SK-N-MC (cell line): ENCODE measurements around the gene HUS1B.

Experiments
- DNase-seq: peaks from one replicate; pipeline ENCODE4 v3.0.0-alpha.2; 2011; ENCODE audit warnings: low read depth, low spot score
- H3K27ac ChIP-seq: fragments of 200-600 bp; sonication (generic); 2 replicates; pipeline ENCODE4 v1.5.1; 2016; ENCODE audit warnings: mixed run types
- H3K36me3 ChIP-seq: fragments of 200-600 bp; sonication (generic); 2 replicates; pipeline ENCODE4 v1.6.1; 2017; ENCODE audit warnings: antibody characterized with exemption, low read length, mixed read lengths; ENCODE audit not compliant: insufficient read depth
- H3K4me3 ChIP-seq: fragments of 200-600 bp; sonication (generic); 2 replicates; pipeline ENCODE4 v1.5.1; 2016
- H3K9ac ChIP-seq: fragments of 200-600 bp; sonication (generic); 2 replicates; pipeline ENCODE4 v1.8.0; 2017; ENCODE audit warnings: mixed run types, mixed read lengths; ENCODE audit not compliant: insufficient read length
- H3K9me3 ChIP-seq: fragments of 200-600 bp; sonication (generic); 2 replicates; pipeline ENCODE4 v1.6.1; 2017; ENCODE audit warnings: low read depth, mild to moderate bottlenecking, antibody characterized with exemption, low read length, moderate library complexity, mixed read lengths
- EZH2 ChIP-seq: fragments of 200-600 bp; sonication (generic); IDR thresholded peaks from one replicate; pipeline ENCODE4 v1.6.1; 2017; ENCODE audit warnings: antibody characterized with exemption
- FOXP2 ChIP-seq: optimal IDR thresholded peaks from 2 replicates; pipeline ENCODE3; 2011; ENCODE audit warnings: mild to moderate bottlenecking, moderate library complexity; ENCODE audit not compliant: insufficient read depth; ENCODE audit errors: extremely low read length, control extremely low read depth
- POLR2AphosphoS5 ChIP-seq: IDR thresholded peaks from 2 replicates; pipeline ENCODE4 v1.6.1; 2012; ENCODE audit warnings: mild to moderate bottlenecking, low read depth, low read length, borderline replicate concordance

HUS1B gene

DNA sequence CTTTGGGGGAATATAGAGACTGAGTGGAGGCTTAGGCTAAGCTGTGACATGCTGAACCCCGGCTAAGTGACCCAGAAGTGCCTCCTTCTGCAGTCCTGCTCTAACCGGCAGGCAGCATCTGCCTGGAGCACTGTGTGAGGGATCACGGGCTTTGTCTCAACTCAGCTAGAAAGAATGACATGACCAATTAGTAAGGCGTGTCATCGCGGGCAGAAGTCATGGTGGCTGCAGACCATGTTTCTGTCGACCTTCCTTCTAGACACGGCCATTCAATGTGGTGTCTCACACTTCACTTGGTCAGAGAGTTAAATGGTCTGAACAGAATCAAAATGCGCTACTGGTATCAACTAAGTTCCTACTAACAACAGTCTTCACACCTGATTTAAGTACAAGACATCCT lies 35.0 kb downstream of the HUS1B start:
- Histone ChIP-seq H3K9ac (no peak overlapping the region), H3K4me3 (no peak overlapping the region), H3K9me3 (no peaks in the 10 kb centered on the region), H3K36me3 (no peaks in the 10 kb centered on the region), H3K27ac (no peak overlapping the region)
- no peak for DNase-seq
- no peak for TF ChIP-seq EZH2
- TF ChIP-seq FOXP2, result no peak
- no peak for TF ChIP-seq POLR2AphosphoS5

DNA sequence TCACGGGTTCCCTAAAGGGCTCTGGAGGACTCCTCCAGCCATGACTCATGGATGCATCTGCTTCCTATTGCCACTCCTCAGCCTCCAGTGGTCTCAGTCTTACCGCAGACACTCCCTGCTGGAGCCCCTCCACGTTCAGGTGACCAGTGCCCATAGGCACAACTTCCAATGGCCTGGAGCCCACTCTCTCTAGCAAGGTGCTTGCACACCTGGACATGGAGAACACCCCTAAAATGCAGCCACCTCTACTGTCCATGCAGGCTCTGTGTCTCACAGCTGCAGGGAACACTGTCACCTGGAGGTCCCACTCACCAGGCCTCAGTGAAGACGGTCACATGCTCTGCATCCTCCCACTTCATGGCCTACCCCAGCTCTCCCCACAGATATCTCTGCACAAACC lies 36.0 kb downstream of the HUS1B start:
- no peaks in the 10 kb centered on the region for H3K36me3 ChIP-seq
- H3K9me3 ChIP-seq, result no peaks in the 10 kb centered on the region
- TF ChIP-seq POLR2AphosphoS5 (no peak), EZH2 (no peak), FOXP2 (no peak)
- H3K9ac ChIP-seq, result no peak overlapping the region
- no peak overlapping the region for H3K27ac ChIP-seq
- no peak for DNase-seq
- H3K4me3 ChIP-seq, result no peak overlapping the region

DNA sequence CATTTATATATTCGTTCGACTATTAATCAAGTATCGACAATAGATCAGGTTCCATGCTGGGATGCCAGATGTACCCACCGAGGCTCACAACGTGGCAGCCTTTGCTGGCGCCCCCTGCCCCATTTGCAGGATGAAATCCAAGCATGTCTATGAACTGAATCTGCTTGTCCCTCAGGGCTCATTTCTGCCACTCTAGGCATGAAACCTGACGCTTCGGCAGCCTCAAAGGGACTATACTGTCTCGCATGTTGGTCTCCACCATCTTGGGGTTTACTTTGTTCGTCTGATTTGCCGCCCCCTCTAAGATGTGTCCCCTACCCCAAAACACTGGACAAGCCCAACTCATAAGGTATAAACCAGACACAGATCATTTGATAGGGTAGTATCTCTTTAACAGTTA lies 36.7 kb downstream of the HUS1B start:
- no peak for DNase-seq
- no peak overlapping the region for H3K9ac ChIP-seq
- no peak overlapping the region for H3K27ac ChIP-seq
- no peaks in the 10 kb centered on the region for H3K36me3 ChIP-seq
- no peak overlapping the region for H3K4me3 ChIP-seq
- TF ChIP-seq FOXP2, result no peak
- TF ChIP-seq EZH2, result no peak
- no peak for TF ChIP-seq POLR2AphosphoS5
- H3K9me3 ChIP-seq, result no peaks in the 10 kb centered on the region

DNA sequence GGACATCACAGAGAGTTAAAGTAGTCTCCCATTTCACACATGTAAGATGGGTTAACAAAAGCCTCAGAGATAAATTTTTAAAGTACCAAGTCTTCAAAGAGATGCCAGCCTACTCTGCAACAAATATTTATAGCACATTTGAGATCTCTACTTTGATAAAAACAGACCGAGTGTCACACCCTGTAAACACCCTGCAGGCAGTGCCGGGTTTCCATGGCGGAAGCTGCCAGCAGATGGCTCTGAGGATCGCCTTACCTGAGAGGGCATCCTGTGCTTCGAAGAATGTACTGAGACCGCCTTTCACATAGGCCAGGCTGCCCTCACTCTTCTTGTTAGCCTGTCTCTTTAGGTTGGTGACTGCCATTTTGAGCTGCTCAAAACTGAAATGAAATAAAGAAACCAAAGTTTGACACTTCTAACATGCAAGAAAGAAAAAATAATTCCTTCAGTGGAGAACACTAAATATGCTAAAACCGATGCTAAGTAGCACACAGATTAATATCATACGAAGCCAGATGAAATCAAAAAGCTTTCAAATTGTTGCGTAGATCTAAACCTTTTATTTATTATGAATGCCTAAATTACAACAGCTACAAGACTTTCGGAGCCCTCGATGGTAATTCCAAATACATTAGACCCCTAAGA lies 39.3 kb downstream of the HUS1B start:
- Histone ChIP-seq H3K36me3 (no peaks in the 10 kb centered on the region), H3K4me3 (no peak overlapping the region), H3K9ac (no peak overlapping the region), H3K9me3 (no peaks in the 10 kb centered on the region), H3K27ac (no peak overlapping the region)
- DNase-seq, result no peak
- TF ChIP-seq FOXP2 (no peak), POLR2AphosphoS5 (no peak), EZH2 (no peak)

DNA sequence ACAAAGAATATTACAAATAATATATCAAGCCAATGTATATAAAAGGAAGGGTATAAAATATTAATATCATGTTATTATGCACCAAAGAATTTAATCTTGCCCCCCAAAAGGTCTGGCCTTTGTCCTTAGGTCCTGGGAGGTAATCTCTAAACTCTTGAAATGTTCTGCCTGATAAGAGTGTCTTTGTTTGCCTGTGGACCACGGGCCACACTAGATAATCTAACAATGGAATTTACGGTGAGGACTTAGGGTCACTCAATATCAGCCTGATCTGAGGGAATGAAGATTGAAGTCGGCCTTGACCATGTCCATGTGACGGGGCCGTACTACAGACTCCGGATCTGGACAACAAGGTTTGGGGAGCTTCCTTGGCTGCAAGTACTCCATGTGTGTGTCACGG lies 42.9 kb downstream of the HUS1B start:
- no peak overlapping the region for H3K9ac ChIP-seq
- DNase-seq, result no peak
- H3K27ac ChIP-seq, result no peak overlapping the region
- H3K36me3 ChIP-seq, result no peaks in the 10 kb centered on the region
- no peak for TF ChIP-seq EZH2
- TF ChIP-seq POLR2AphosphoS5, result no peak
- TF ChIP-seq FOXP2, result no peak
- no peaks in the 10 kb centered on the region for H3K9me3 ChIP-seq
- no peak overlapping the region for H3K4me3 ChIP-seq

DNA sequence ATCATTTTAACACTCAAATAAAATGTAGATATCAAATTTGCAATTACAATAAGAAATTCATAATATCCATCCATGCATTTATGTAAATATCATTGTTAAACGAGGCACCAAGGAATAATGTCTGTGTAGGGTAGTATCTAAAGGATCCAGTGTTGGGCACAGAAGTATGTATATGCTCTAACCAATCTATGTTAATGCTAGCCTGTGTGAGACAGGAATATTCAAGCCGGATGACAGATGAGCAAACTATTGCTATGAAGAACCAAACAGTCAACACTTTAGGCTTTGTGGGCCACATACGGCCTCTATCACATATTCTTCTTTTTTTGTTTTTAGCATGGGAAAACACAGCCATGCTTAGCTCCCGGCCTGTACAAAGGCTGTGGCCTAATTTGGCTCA lies 45.0 kb downstream of the HUS1B start:
- H3K9me3 ChIP-seq, result no peaks in the 10 kb centered on the region
- DNase-seq, result no peak
- H3K4me3 ChIP-seq, result no peak overlapping the region
- H3K27ac ChIP-seq, result no peak overlapping the region
- no peak overlapping the region for H3K9ac ChIP-seq
- no peaks in the 10 kb centered on the region for H3K36me3 ChIP-seq
- TF ChIP-seq EZH2 (no peak), FOXP2 (no peak), POLR2AphosphoS5 (no peak)

DNA sequence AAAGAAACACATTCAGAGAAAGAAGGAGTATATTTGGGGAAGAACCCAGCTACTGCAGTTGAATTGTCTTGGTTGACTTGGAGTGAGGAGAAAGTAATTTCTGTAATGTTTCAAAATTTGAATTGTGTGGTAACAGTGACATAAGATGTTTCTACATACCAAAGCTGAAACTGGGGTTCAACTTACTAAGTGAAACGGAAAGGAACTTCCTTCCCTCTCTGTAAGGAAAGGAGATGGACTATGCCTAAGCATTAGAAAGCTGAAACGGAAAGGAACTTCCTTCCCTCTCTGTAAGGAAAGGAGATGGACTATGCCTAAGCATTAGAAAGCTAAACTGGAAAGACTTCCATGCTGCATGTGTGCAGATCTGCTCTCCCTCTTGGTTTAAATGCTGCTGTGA lies 46.0 kb downstream of the HUS1B start:
- TF ChIP-seq EZH2 (no peak), FOXP2 (no peak), POLR2AphosphoS5 (no peak)
- no peaks in the 10 kb centered on the region for H3K36me3 ChIP-seq
- no peaks in the 10 kb centered on the region for H3K9me3 ChIP-seq
- H3K27ac ChIP-seq, result no peak overlapping the region
- H3K9ac ChIP-seq, result no peak overlapping the region
- H3K4me3 ChIP-seq, result no peak overlapping the region
- no peak for DNase-seq

DNA sequence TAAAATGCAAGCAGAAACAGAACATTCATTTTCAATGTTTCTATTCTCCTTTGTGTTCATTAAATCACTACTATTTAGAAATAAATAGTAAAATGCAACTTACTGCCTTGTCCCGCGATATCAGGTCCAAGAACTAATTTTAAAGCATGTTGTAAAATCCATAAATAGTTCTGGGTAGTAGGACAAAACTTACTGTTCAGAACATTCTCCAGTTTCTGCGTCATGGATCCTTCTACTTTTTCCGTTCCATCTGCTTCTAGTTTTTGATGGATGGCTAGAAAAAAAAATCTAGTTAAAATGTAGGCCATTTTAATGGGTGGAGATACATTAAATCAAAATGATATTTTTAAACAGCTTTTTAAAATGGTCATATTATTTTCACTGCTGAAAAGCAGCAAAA lies 47.0 kb downstream of the HUS1B start:
- H3K27ac ChIP-seq, result no peak overlapping the region
- no peak overlapping the region for H3K9ac ChIP-seq
- no peak for TF ChIP-seq EZH2
- no peaks in the 10 kb centered on the region for H3K9me3 ChIP-seq
- no peaks in the 10 kb centered on the region for H3K36me3 ChIP-seq
- DNase-seq, result no peak
- no peak overlapping the region for H3K4me3 ChIP-seq

DNA sequence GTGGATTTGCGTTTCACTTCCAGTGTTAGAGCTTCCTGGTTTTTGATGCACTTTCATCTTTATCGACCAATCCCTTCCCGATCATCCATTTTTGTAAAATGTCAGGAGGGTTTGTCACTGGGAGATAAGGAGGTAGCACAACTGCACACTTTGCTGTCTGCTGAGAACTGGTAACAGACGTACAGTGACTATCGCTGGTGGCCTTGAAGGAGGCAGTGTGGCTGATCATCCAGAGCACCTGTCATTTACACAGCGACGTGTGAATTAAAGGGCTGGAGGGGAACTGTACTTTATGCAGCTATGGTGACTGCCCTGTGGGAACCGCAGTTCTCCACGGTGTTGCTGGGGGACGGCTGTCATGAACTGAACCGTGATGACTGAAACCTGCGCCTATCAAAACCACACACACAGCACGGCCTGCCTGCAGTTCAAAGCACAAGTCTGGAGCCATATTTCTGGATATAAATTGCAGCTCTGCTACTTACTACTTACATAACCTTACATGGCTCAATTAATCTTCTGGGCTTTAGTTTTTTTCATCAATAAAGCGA lies 50.0 kb downstream of the HUS1B start:
- H3K4me3 ChIP-seq, result no peak overlapping the region
- H3K9ac ChIP-seq, result no peak overlapping the region
- no peaks in the 10 kb centered on the region for H3K36me3 ChIP-seq
- H3K9me3 ChIP-seq, result no peaks in the 10 kb centered on the region
- TF ChIP-seq POLR2AphosphoS5 (no peak), EZH2 (no peak), FOXP2 (no peak)
- no peak for DNase-seq
- no peak overlapping the region for H3K27ac ChIP-seq
